HepG2 (cell line): ENCODE results near the gene MT1G. TPM values are rescaled to one million over a fixed set of nuclear protein-coding genes. Genes with fewer than 3 reads are reported as not detected.

Source experiments
- ATAC-seq: fragments of 200-7000 bp; cut with Tn5 transposase; 3 replicates; pipeline ENCODE4 v1.9.1; 2020; ENCODE audit warnings: mild to moderate bottlenecking, moderate library complexity
- BruUV-seq: library from RNA; stranded (reverse); fragments of 400-500 nt; replicated peaks from 2 replicates; lab custom pipeline; 2021; lab: Mats Ljungman, UMichigan
- CTCF ChIA-PET: fragments of 300-600 bp; formaldehyde crosslinking; extraction: SDS; loops from one replicate; lab custom pipeline; 2021; ENCODE audit warnings: low total read pairs, inconsistent platforms, low intra/inter-chr PET ratio; lab: Yijun Ruan, JAX
- POLR2A ChIA-PET: fragments of 350-600 bp; sonication (Branson Sonifier 250); formaldehyde crosslinking; loops from one replicate; lab custom pipeline; 2020; ENCODE audit warnings: antibody characterized with exemption, inconsistent platforms; lab: Yijun Ruan, JAX
- DNase-seq: peaks from one replicate; pipeline ENCODE4 v3.0.0-alpha.2; 2015; ENCODE audit warnings: low spot score
- FAIRE-seq: peaks from 3 replicates; lab custom pipeline; 2011; peaks lifted over from hg19 to GRCh38; lab: Jason Lieb, UNC
- H2AFZ ChIP-seq: one replicate; pipeline ENCODE4 v1.6.1; 2011; ENCODE audit warnings: low read length, inconsistent platforms
- H3K27ac ChIP-seq: fragments of 300-600 bp; 3 replicates; pipeline ENCODE4 v1.8.0; 2011; ENCODE audit warnings: mixed run types, mild to moderate bottlenecking, mixed read lengths, low read length, inconsistent platforms; ENCODE audit not compliant: insufficient read depth; ENCODE audit errors: extremely low read length
- H3K27me3 ChIP-seq, 2 experiments: fragments of 200-600 bp in 1 of 2; 2 replicates in 1 of 2; 3 replicates in 1 of 2; pipeline versions ENCODE4 v1.6.0 to v1.8.0; 2011; ENCODE audit warnings: low read length in 2 of 2, mild to moderate bottlenecking in 2 of 2, moderate library complexity in 2 of 2, inconsistent platforms in 1 of 2; ENCODE audit not compliant: insufficient read depth in 2 of 2, control insufficient read depth in 1 of 2
- H3K36me3 ChIP-seq, 2 experiments: fragments of 200-600 bp in 1 of 2; replicated peaks in 1 of 2; 2 replicates in 1 of 2; 3 replicates in 1 of 2; pipeline versions ENCODE4 v1.5.1 to v1.8.0; 2011; ENCODE audit warnings: low read length in 2 of 2, inconsistent platforms in 1 of 2; ENCODE audit not compliant: insufficient read depth in 2 of 2, control insufficient read depth in 1 of 2
- H3K4me1 ChIP-seq: 2 replicates; pipeline ENCODE4 v1.5.1; 2012; ENCODE audit warnings: low read length, inconsistent platforms; ENCODE audit not compliant: insufficient read depth
- H3K4me2 ChIP-seq: 2 replicates; pipeline ENCODE4 v1.6.0; 2011; ENCODE audit warnings: low read depth, low read length, inconsistent platforms
- H3K4me3 ChIP-seq, 3 experiments: fragments of 200-600 bp in 1 of 3; sonication (generic), shearing (Covaris generic) in 1 of 3; replicated peaks in 1 of 3; 2 replicates each; pipeline ENCODE4 v1.5.1; 2011 to 2016; ENCODE audit warnings: low read length in 3 of 3, inconsistent platforms in 2 of 3, low read depth in 2 of 3, mild to moderate bottlenecking in 2 of 3, control low read depth in 1 of 3, mixed read lengths in 1 of 3; ENCODE audit not compliant: insufficient read depth in 1 of 3
- H3K79me2 ChIP-seq: one replicate; pipeline ENCODE4 v1.6.1; 2011; ENCODE audit warnings: low read length, inconsistent platforms; ENCODE audit not compliant: insufficient read depth
- H3K9ac ChIP-seq: 2 replicates; pipeline ENCODE4 v1.6.0; 2011; ENCODE audit warnings: mild to moderate bottlenecking, low read depth, low read length, inconsistent platforms; ENCODE audit not compliant: insufficient read depth
- H3K9me3 ChIP-seq: 2 replicates; pipeline ENCODE4 v1.5.1; 2012; ENCODE audit warnings: mild to moderate bottlenecking, low read length
- H4K20me1 ChIP-seq: 2 replicates; pipeline ENCODE4 v1.6.0; 2011; ENCODE audit warnings: inconsistent platforms, mild to moderate bottlenecking, low read length, moderate library complexity; ENCODE audit not compliant: insufficient read depth
- MED1 ChIP-seq: sonication (generic); formaldehyde crosslinking; IDR thresholded peaks from 2 replicates; pipeline ENCODE4 v1.4.0; 2020; ENCODE audit warnings: missing genetic modification reagents
- MEIS1 ChIP-seq: sonication (generic); formaldehyde crosslinking; IDR thresholded peaks from 2 replicates; pipeline ENCODE4 v1.9.0; 2021; ENCODE audit warnings: mild to moderate bottlenecking, missing genetic modification reagents, moderate library complexity, borderline replicate concordance
- PRDM10 ChIP-seq: sonication (generic); formaldehyde crosslinking; IDR thresholded peaks from 2 replicates; pipeline ENCODE4 v1.4.0; 2020; ENCODE audit warnings: low read depth, missing genetic modification reagents
- RARA ChIP-seq: IDR thresholded peaks from 2 replicates; pipeline ENCODE4 v1.6.1; 2016; ENCODE audit warnings: missing genetic modification reagents, missing compliant biosample characterization
- RXRA ChIP-seq: sonication (generic); formaldehyde crosslinking; IDR thresholded peaks from 2 replicates; pipeline ENCODE4 v1.5.1; 2020; ENCODE audit warnings: missing genetic modification reagents
- RXRB ChIP-seq: IDR thresholded peaks from 2 replicates; pipeline ENCODE4 v1.6.1; 2016; ENCODE audit warnings: borderline replicate concordance, missing genetic modification reagents, missing compliant biosample characterization
- TEAD3 ChIP-seq: optimal IDR thresholded peaks from 2 replicates; pipeline ENCODE3; 2016; ENCODE audit warnings: borderline replicate concordance
- ZFP41 ChIP-seq: sonication (generic); formaldehyde crosslinking; IDR thresholded peaks from 2 replicates; pipeline ENCODE4 v1.4.0; 2020; ENCODE audit warnings: mild to moderate bottlenecking, missing genetic modification reagents, borderline replicate concordance
- ZFX ChIP-seq: sonication (generic); formaldehyde crosslinking; IDR thresholded peaks from 2 replicates; pipeline ENCODE4 v1.4.0; 2020; ENCODE audit warnings: mild to moderate bottlenecking, low read depth, missing genetic modification reagents, moderate library complexity
- ZNF251 ChIP-seq: sonication (generic); formaldehyde crosslinking; IDR thresholded peaks from 2 replicates; pipeline ENCODE4 v1.9.0; 2021; ENCODE audit warnings: mild to moderate bottlenecking, missing genetic modification reagents
- ZNF468 ChIP-seq: sonication (generic); formaldehyde crosslinking; IDR thresholded peaks from 2 replicates; pipeline ENCODE4 v1.8.0; 2022; ENCODE audit warnings: mild to moderate bottlenecking, moderate library complexity, missing genetic modification reagents
- ZNF710 ChIP-seq: sonication (generic); formaldehyde crosslinking; IDR thresholded peaks from 2 replicates; pipeline ENCODE4 v1.5.0; 2020; ENCODE audit warnings: mild to moderate bottlenecking, missing genetic modification reagents, borderline replicate concordance
- ZNF781 ChIP-seq: sonication (generic); formaldehyde crosslinking; IDR thresholded peaks from 2 replicates; pipeline ENCODE4 v1.5.1; 2020; ENCODE audit warnings: borderline replicate concordance, mild to moderate bottlenecking, missing genetic modification reagents; ENCODE audit errors: not compliant biosample characterization
- WGBS: methylation state at CpG from one replicate; pipeline ENCODE4 v1.1.6; 2017; ENCODE audit warnings: low lambda C conversion rate; 5-methylcytosine and 5-hydroxymethylcytosine counted together
- in situ Hi-C: cut with HindIII; loops from 2 replicates; pipeline ENCODE4 v1.10.0; 2017; ENCODE audit warnings: low pct_unique_long_range_greater_than_20kb; ENCODE audit not compliant: extremely low pct_ligation_motif_present
- intact Hi-C: fragments of 100-400 bp; cut with micrococcal nuclease; formaldehyde crosslinking; loops from one replicate; pipeline ENCODE4 v1.10.0; 2022; ENCODE audit not compliant: unreplicated experiment
- polyA plus RNA-seq, 8 experiments: library from polyadenylated mRNA; depleted of rRNA in 3 of 8; stranded (reverse) in 7 of 8; unstranded in 1 of 8; fragments of >200 nt; fragmentation: Illumina TruSeq in 4 of 8; extraction: Trizol in 4 of 8; gene quantifications; 2 replicates each; pipeline versions ENCODE4 v1.2.1 to v1.2.3, GENCODE V29; 2011 to 2016; ENCODE audit warnings: low read depth in 4 of 8, missing spikeins in 1 of 8, mixed read lengths in 1 of 8; ENCODE audit not compliant: insufficient read depth in 1 of 8
- total RNA-seq, 5 experiments: library from RNA; depleted of rRNA; stranded (reverse); fragments of >200 nt; fragmentation: Illumina TruSeq; extraction: Trizol; gene quantifications; 2 replicates each; pipeline ENCODE4 v1.2.3, GENCODE V29; 2016; ENCODE audit warnings: low read depth in 1 of 5

The MT1G gene
- total and polyA plus RNA-seq, 2 of the 13 experiments (the other 11 are each of a cell fraction or from before 2014, with no cell fraction given), result 3.6 to 377 TPM

- intact Hi-C loops (loop anchor here (5.0 kb wide), 1 partner anchor 588 kb away; no protein-coding TSS in a partner anchor), in situ Hi-C loops (no loop called here)
- FAIRE-seq (no peak), DNase-seq (no peak), ATAC-seq (peak; percentile 13; the same call in 1 of the 3 replicates)
- no peak overlapping the region for H3K27ac ChIP-seq
- no peaks in the 10 kb centered on the region for H3K9me3 ChIP-seq
- H3K4me3 ChIP-seq, result no peak overlapping the region
- peaks cover 10% of the 10 kb centered on the region for H3K4me1 ChIP-seq
- no peak overlapping the region for H3K4me2 ChIP-seq
- H3K79me2 ChIP-seq, result no peaks in the 10 kb centered on the region
- H4K20me1 ChIP-seq, result no peaks in the 10 kb centered on the region
- ChIA-PET CTCF (no interaction called here), POLR2A (no interaction called here)
- 0 out of 5 replicates have a peak, but pooled peaks cover 0 to 6% of the 10 kb centered on the region in 2 experiments for H3K27me3 ChIP-seq
- no peaks in the 10 kb centered on the region for H3K36me3 ChIP-seq
- BruUV-seq, result no TSS peak
- H3K9ac ChIP-seq, result no peak overlapping the region
- TF ChIP-seq ZFP41 (CRISPR knock-in tag) (no peak), ZNF781 (no peak), ZNF251 (no peak), ZNF710 (no peak)
- 13% methylated on average over 1 of the region's 1 CpG for WGBS
- no peak overlapping the region for H2AFZ ChIP-seq
Observed at GRCh38 chr16:56695246-56695645, 27.4 kb upstream of the MT1G start.

GRCh38 chr16:56691885-56692284 lies 24.0 kb upstream of the MT1G start:
- intact Hi-C loops, result no loop called here
- H3K4me2 ChIP-seq, result no peak overlapping the region
- peak; percentile 19; the same call in 1 of the 2 replicates for TF ChIP-seq MED1 (CRISPR knock-in tag)
- no peak for TF ChIP-seq ZNF468 (CRISPR knock-in tag)
- no peak for TF ChIP-seq MEIS1 (CRISPR knock-in tag)
- TF ChIP-seq TEAD3 (CRISPR knock-in tag), result peak; percentile 20
- TF ChIP-seq RXRB (CRISPR knock-in tag), result peak; percentile 57
- TF ChIP-seq RARA (CRISPR knock-in tag), result peak; percentile 30; the same call in 1 of the 2 replicates
- peak; percentile 73; the same call in 1 of the 2 replicates for TF ChIP-seq RXRA (CRISPR knock-in tag)
- 0 out of 2 replicates have a peak, but pooled peaks have one; percentile 27 for TF ChIP-seq ZFX (CRISPR knock-in tag)
- 0 out of 2 replicates have a peak, but pooled peaks have one; percentile 26 for TF ChIP-seq PRDM10 (CRISPR knock-in tag)

More at GRCh38 chr16:56691885-56692284, 24.0 kb upstream of the MT1G start:
- ChIA-PET POLR2A (no interaction called here), CTCF (no interaction called here)
- Histone ChIP-seq H3K4me1 (peaks cover 23% of the 10 kb centered on the region), H3K4me3 (no peak overlapping the region), H3K9ac (no peak overlapping the region), H3K79me2 (no peaks in the 10 kb centered on the region), H4K20me1 (no peaks in the 10 kb centered on the region), H3K9me3 (peaks cover 3% of the 10 kb centered on the region), H2AFZ (no peak overlapping the region), H3K27ac (no peak overlapping the region), H3K27me3 (0 out of 5 replicates have a peak, but pooled peaks cover 0 to 6% of the 10 kb centered on the region in 2 experiments), H3K36me3 (no peaks in the 10 kb centered on the region)
- in situ Hi-C loops, result no loop called here
- WGBS, result 0% methylated on average over 3 of the region's 4 CpGs
- ATAC-seq (peak; percentile 66), DNase-seq (peak; percentile 77), FAIRE-seq (peak; percentile 69)
- no TSS peak for BruUV-seq
